Raji (cell line): ENCODE measurements around the gene ASF1B.
A peak's percentile ranks its signal among the peaks of the same experiment; 100 is the strongest.

Source experiments
- POLR2A ChIP-seq: IDR thresholded peaks from 2 replicates; pipeline ENCODE4 v1.6.1; 2011; ENCODE audit warnings: low read depth, low read length, control low read depth; ENCODE audit not compliant: insufficient read depth

The ASF1B gene

DNA sequence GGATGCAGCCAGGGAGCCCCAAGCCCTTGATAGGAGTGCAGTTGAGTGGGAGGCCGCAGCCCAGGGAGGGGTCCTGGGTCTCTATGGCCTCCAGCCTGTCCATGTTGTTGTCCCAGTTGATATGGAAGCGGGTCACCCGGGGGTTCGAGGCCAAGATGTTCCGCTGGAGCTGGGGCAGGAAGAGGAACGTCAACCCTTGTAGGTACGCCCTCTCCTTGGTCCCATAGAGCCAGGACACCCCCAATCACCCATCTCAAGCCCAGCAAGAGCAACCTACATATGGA lies 15.9 kb downstream of the ASF1B start:
- no peak for TF ChIP-seq POLR2A

DNA sequence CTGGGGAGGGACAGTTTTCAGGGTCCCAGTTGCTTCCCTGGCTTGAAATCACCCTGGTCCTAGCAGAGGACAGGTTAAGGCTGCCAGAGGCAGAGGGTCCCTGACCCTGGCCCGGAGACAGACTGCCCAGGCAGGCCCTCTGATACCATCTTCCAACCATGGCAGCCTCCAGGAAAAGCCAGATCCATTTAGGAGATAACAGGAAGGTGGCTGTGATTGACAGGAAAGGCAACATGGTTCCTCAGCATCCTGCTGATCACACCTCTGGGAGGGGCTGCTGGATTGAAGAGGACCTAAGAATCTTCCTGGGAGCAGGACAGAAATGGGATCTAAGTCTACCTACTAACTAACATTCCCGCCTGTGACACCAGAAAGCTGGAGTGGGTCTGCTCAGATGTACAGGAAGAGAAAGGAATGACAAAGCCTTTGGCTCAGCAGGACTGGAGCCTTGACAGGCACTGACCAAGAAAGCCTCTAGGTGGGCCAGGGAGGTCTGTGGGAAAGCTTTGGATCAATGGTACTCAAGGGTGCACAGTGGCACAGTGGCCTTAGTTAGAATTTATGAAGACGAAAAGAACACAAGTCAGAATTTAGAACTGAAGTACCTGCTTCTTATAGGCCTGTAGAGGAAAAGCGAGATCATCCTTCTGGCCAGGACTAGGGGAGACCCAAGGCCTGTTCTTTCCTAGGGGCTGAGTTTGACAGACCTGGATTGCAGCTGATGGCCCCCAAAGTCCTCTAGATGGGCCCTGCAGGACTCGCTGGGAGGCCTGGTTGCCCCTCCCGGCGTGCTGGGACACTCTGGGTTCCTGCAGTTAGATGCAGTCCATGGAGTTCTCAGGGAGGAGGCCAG lies 16.5 kb downstream of the ASF1B start:
- no peak for TF ChIP-seq POLR2A

DNA sequence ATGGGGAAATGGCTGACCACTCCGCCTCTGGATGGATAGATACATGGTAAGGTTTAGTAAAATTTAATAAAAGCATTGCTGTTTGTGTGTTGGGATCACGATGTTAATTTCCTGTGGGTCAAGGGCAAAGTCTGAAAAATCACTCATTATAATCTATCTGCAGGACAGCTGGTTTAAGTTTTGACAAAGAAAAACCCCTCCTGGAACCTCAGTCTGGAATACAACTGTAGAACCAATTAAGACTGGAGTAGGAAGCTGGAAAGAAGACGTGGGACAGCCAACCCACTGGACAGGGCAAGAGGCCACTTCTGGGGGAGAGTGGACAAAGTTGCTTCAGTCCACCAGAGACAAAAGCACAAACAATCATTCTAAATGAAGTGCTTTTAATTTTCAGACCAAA lies 17.2 kb downstream of the ASF1B start:
- TF ChIP-seq POLR2A = no peak

DNA sequence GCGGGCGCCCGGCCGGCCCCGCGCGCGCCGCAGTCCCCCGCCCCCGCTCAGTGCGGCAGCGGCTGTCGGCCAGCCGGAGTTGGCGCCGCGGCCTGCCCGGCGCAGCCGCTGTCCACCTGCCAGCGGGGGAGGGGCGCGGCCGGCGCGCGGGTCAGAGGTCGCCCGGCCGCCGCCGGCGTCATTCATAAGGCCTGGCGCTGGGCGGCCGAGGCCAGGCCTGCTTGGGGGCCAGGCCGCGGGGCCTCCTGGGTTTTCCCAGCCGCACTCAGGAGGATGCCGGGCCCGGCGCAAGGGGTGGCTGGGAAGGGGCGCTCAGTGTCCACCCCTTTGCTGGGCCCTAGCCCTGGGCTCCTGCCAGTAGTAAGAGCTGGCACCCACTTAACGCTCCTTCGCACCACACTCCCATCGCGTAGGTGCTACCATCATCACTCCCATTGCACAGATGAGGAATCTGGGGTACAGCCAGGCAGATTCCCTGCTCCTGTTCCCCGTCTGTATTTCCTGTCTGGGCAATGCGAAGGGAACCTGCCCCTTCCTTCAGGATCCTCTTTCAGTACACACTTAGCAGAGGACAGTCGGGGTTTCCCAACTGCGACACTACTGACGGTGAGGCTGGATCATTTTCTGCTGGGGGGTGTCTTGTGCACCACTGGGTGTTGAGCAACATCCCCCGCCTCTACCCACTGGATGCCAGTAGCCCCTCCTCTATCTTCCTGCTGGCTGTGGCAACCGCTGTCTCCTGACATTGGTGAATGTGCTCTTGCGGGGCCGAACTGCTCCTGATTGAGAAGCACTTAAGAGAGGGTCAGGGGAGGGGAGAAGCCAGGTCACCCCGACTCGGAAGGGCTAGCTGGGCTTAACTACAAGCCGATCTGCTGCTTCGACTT lies 18.0 kb downstream of the ASF1B start:
- TF ChIP-seq POLR2A = no peak

DNA sequence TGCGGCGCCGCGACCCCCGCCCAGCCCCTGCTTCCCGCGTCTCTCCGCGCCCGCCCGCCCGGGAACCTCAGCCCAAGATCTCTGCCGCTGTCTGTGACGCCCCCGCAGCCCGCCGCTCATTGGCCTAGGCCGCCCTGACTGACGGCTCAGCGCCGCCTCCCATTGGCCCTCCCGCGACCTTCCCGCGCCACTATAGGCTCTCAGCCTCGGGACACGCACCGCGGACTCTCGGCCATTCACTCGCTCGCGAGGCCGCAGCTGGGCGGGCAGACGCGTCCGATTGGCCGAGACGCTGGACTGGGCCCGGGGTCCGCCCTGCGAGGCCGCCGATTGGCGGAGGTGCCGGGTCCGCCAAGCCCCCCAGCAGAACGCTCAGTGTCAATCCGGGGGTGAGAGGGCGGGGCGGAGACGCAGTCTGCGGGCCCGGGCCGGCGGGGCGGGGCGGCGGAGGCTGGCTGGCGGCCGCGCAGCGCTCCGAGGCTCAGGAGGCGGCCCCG lies 18.7 kb downstream of the ASF1B start, which contains the start of gene PRKACA:
PRKACA (minus strand) TSS at position 95 of the 497 bp plus-strand sequence. CDS start 215 bp downstream, outside the sequence.
- TF ChIP-seq POLR2A = peak; percentile 40; the same call in 1 of the 2 replicates

DNA sequence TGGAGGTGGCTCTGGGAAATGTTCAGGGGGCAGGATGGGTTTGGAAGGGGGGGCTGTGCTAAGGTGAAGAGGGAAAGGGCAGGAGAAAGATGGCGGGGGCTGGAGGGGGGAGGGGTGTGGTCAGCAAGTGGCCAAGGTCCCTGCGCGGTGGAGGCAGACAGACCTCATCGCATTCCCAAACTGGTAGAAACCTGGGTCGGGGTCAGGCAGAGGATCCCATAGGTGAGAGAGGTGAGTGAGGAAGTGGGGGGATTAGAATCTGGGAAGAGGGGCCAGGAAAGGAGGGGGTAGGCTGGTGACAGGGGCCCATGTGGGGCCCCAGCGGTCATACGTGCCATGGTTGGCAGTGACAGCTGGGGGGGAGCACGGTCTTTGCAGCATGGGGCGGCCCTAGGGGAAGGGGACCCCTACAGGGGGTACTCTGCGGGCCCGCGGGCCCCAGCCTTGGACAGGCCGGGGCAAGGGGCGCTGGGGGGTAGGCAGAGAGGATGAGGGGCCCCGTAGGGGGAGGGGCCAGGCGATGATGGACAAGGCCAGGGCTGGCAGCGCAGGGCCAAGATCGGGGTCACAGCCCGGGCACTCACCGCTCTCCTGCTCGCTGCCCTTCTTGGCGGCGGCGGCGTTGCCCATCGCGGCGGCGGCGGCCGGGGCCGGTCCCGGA lies 19.3 kb downstream of the ASF1B start:
- TF ChIP-seq POLR2A = no peak

DNA sequence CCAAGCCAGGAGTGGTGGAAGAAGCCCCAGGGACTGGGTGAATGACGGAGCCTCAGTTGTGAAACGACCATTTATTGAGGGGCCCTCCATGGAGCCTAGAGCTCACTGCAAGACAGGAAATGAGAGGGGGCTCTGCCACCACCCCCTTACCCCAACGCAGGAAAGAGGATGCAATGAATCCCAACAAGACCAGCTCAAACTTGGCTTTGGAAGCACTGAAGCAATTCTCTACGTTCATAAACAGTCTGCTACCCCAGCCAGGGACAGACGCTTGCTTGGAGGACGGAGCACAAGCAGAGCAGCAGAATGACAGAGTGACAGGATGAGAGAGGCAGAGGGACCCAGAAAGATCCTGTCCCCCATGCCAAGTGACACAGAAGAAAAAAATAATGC lies 19.9 kb downstream of the ASF1B start:
- TF ChIP-seq POLR2A = no peak

DNA sequence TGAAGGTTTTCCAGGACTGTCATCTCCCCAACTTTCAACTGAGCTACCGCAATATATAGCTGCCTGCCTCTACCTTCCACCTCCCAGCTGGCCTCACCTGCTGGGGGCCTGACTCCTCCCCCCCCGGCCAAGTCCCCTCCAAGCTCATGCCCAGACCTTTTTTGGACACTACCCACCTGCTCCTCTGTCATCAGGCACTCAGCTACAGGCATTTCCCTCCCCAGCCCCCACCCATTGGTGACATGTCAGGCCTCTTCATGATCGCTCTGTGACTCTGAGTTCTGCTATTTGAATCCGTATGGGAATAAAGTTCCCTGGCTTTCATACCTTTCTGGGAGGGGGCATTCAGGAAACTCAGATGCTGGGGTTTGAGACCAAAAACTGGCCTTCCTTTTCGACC lies 20.6 kb downstream of the ASF1B start:
- no peak for TF ChIP-seq POLR2A

DNA sequence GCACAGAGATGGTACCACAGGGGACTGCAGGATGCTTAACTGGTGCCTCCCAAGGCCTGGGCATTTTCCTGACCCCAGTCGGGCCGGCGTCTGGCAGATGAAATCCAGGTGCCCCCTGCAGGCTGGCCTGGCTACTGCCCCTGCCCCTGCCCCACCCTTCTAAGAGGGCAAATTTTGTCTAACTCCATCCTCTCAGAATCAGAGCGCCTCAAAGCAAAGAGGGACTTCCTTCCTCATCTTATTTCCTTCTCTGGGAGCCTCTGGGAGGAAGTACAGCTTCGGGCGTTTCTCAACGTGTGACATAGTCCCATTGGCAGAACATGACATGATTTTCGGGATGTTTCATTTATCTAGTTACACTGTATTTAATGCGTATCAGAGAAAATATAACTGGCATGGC lies 21.5 kb downstream of the ASF1B start:
- TF ChIP-seq POLR2A = no peak

DNA sequence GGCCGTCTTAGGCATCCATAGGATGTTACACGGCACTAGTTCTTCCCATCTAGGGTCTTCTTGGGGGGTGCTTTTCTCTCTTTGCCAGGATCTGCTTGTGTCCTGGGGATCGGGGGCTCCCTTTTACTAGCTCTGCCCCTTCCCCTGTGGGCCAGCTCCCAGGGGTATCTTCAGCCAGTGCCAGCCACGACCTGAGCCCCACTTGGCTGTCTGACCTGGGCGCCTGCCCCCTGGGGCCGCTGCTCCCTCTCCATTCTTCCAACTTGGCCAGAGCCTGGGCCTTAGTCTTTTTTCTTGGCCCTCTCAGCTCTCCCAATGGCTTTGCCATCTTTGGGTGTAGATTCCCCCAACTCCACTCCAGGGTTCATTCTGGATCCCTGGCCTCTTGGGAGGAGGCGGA lies 21.9 kb downstream of the ASF1B start:
- no peak for TF ChIP-seq POLR2A

DNA sequence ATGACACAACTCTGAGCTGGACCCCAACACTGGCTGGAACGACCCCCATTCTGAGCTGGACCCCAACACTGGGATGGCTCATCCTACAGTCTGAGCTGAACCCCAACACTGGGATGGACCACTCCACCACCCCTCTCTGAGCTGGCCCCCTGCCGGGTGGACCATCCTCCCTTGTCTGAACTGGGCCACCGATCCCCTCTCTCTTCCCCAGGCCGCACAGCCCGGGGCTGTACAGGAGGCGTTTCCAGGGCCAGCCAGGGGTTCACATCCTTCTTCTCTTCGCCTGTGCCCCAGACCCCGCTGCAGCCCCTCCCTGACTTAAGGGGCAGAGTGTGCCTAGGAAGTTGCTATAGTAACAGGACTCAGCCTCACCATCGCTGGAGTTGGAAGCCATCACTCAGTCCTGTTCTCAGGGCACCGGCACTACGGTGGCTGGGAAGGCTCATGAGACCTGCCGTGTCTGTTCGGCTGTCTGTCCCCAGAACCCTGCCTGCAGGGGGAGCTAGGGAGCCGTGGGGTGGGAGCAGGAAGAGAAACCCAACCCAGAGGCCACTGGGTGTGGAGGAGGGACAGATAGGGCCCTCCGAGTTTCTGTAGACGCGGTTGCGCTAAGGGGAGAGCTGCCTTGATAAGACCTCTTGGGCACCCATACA lies 22.5 kb downstream of the ASF1B start:
- TF ChIP-seq POLR2A = no peak

DNA sequence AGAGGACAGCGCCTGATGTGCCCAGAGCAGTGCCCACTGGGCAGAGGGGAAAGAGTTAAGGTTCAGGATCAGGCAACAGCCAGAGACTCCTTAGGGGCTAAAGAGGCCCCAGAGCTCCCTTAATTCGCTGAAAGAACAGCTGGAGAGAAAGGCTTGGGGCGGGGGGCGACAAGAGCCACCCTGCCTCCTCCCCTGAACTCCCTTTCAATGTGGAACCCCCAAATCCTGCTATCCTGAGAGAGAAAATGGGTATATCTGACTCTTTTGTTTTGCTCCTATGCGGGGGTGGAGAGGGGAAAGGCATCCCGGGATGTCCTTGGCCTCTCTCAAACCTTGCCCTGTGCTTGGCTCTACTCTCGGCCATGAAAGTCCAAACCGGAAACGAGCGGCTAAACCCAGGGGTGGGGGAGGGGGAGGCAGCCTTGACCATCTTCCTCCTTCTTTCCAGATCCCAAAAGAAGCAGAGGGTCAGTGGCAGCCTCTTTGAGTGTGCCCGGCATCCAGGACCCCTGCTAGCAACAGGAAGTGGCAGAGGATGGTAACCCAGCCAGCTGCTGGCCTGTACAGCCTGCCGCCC lies 23.5 kb downstream of the ASF1B start:
- TF ChIP-seq POLR2A = no peak

DNA sequence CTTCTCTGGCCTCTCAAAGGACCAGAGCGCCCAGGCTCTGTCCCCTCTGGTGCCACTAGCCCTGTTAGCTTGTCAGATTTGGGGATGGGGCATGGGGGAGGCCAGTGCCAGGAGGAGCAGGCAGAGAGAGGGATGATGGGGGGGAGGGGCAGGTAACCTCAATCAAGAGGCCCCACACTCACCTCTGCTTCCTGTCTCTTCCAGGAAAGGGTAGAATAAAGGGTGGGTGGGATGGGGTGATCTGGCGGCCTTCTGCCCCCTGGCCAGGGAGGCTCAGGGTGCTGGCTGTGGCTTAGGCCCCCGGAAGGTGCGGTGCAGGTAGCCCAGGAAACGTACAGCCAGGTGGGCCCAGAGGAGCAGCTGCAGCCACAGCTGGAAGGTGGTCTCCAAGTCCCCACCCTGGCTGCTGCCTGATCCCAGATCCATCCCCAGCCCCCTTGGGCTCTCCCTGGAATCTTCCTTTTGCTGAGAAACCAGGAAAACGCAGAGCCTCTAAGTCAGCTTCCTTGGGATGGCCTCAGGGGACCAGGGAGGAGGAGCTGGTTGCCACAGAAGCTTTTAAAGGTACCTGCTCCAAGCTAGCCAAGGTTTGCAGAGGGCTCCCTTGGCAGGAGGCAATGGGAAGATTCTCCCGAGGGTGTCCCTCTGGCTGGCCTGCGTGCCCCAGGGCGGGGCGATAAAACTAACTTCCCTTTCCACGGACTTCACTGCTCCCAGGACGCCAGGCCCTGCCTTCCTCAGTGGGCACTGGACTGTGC lies 24.2 kb downstream of the ASF1B start:
- TF ChIP-seq POLR2A = no peak

DNA sequence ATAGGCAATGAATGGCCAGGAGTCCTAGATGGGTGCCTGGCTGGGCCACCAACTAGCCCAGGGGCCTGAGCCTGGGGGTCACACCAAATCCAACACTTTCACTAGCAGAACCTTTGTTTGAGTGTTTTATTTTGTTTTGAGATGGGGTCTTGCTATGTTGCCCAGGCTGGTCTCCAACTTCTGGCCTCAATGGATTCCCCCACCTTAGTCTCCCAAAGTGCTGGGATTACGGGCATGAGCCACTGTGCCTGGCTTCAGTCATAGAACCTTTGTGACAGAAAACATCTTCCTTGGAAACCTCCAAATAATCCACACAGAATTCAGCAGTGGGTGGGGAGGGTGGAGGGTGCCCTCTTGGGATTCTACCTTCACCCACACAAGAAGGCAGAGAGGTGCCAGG lies 24.9 kb downstream of the ASF1B start:
- TF ChIP-seq POLR2A = no peak
